GM18519 (cell line): Measurements from ENCODE around the gene PARD3B.
A peak's percentile ranks its signal among the peaks of the same experiment; 100 is the strongest.

ENCODE experiments used
- ATAC-seq: cut with Tn5 transposase; IDR thresholded peaks from one replicate; pipeline ENCODE4 v1.9.1; 2021; ENCODE audit warnings: mild to moderate bottlenecking, moderate library complexity; ENCODE audit not compliant: unreplicated experiment, low FRiP score

The PARD3B gene

GRCh38 chr2:205590759-205591158, 1045.5 kb downstream of the PARD3B start:
- no peak for ATAC-seq

GRCh38 chr2:205593891-205594290, 1048.6 kb downstream of the PARD3B start:
- no peak for ATAC-seq

- no peak for ATAC-seq
Measured at GRCh38 chr2:205596581-205596980, 1051.3 kb downstream of the PARD3B start.

- ATAC-seq = no peak
Measured at GRCh38 chr2:205605638-205606304, 1060.5 kb downstream of the PARD3B start.

- no peak for ATAC-seq
Measured at GRCh38 chr2:205607146-205607545, 1061.9 kb downstream of the PARD3B start.

- ATAC-seq = no peak
Measured at GRCh38 chr2:205609113-205609512, 1063.8 kb downstream of the PARD3B start.

- no peak for ATAC-seq
Measured at GRCh38 chr2:205610437-205610836, 1065.2 kb downstream of the PARD3B start.

- no peak for ATAC-seq
Measured at GRCh38 chr2:205612636-205613035, 1067.4 kb downstream of the PARD3B start.

GRCh38 chr2:205613970-205614559, 1068.8 kb downstream of the PARD3B start:
- ATAC-seq = no peak

GRCh38 chr2:205614965-205615364, 1069.7 kb downstream of the PARD3B start:
- no peak for ATAC-seq

- ATAC-seq = no peak
Measured at GRCh38 chr2:205617905-205618304, 1072.6 kb downstream of the PARD3B start.

GRCh38 chr2:205619600-205619999, 1074.3 kb downstream of the PARD3B start:
- no peak for ATAC-seq

- ATAC-seq = no peak
Measured at GRCh38 chr2:205627085-205627484, 1081.8 kb downstream of the PARD3B start.

GRCh38 chr2:205628422-205628821, 1083.1 kb downstream of the PARD3B start:
- no peak for ATAC-seq

- no peak for ATAC-seq
Measured at GRCh38 chr2:205629091-205629776, 1084.0 kb downstream of the PARD3B start.

- ATAC-seq = no peak
Measured at GRCh38 chr2:205633994-205634393, 1088.7 kb downstream of the PARD3B start.

- no peak for ATAC-seq
Measured at GRCh38 chr2:205636549-205637319, 1091.5 kb downstream of the PARD3B start.

GRCh38 chr2:205637320-205637602, 1092.0 kb downstream of the PARD3B start:
- no peak for ATAC-seq

GRCh38 chr2:205637779-205638503, 1092.7 kb downstream of the PARD3B start:
- ATAC-seq = no peak

GRCh38 chr2:205640716-205641115, 1095.4 kb downstream of the PARD3B start:
- peak; percentile 37 for ATAC-seq
